Upper lobe of left lung (tissue), 4 donors: ENCODE results near the gene CLEC19A.

Source experiments
- CTCF ChIP-seq, 6 experiments: fragments of 450-650 bp in 4 of 6; fragments of 200-600 bp in 2 of 6; sonication (generic) in 2 of 6; IDR thresholded peaks; one replicate each; pipeline ENCODE4 v1.5.1; 2016 to 2019; ENCODE audit warnings: antibody characterized with exemption in 6 of 6
- POLR2A ChIP-seq, 4 donors: fragments of 450-650 bp; IDR thresholded peaks; one replicate each; pipeline ENCODE4 v1.5.1; 2016 to 2017; ENCODE audit warnings: antibody characterized with exemption in 4 of 4, mild to moderate bottlenecking in 2 of 4
- POLR2AphosphoS5 ChIP-seq, 2 donors: sonication (generic); formaldehyde crosslinking; IDR thresholded peaks; one replicate each; pipeline ENCODE4 v1.5.1; 2017; ENCODE audit warnings: antibody characterized with exemption in 2 of 2

GRCh38 chr16:19286827-19287226 is 1.3 kb downstream of the CLEC19A start:
- no peak for TF ChIP-seq CTCF (IDR thresholded peaks at IDR 0.05)
- no peak for TF ChIP-seq POLR2AphosphoS5 (IDR thresholded peaks at IDR 0.05)
- no peak for TF ChIP-seq POLR2A (IDR thresholded peaks at IDR 0.05)
